Measurements from ENCODE around the gene PID1. TPM values are rescaled to one million over a fixed set of nuclear protein-coding genes. Genes with fewer than 3 reads are reported as not detected.
"Not testable (repeated sequence)": the region's sequence is repeated elsewhere in the genome, so short reads cannot be mapped to it uniquely, and the experiment has no call there.

The PID1 gene
- total and polyA plus RNA-seq, 3 donors from 2014 or later, result 8.1 to 15.5 (median 14.8) TPM

DNA sequence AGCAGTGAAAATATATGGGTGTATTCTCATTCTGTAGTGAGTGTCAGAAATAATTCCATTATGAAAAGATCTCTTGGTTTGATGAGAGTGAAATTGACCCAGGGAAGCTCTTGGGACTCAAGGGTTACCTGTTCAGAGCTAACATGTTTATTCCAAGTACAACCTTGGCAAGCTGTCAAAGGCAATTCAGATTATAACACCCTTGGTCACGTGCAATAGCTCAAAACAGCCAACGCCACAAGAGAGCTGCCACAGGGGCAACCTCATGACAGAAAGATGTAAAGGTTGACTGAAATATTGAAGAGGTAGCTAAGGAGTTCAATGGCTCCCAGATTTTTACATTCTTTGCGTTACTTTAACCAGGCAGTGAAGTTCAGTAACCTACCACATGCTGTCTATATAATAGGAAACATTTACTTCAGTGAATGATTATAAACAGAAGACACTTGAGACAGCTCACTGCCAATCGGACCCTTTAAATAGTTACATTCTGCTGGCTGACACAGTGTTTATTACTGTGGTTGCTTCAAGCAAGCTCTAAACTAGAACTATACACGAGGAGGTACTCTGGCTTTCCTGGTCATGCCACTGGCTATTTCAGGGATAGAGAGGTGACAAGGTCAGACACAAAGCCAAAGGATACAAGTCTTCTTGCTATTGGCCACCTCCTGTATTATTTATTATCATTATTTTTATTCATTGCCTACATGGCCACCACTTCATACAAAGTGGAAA lies 187.3 kb downstream of the PID1 start:
- no peak for TF ChIP-seq CTCF (IDR thresholded peaks at IDR 0.05)
- TF ChIP-seq POLR2A (IDR thresholded peaks at IDR 0.05), result no peak
- Histone ChIP-seq H3K27me3 (no peaks in the 10 kb centered on the region), H3K4me1 (peaks cover 11% of the 10 kb centered on the region), H3K9me3 (no peaks in the 10 kb centered on the region), H3K4me3 (no peak overlapping the region), H3K27ac (no peak overlapping the region), H3K36me3 (ENCODE audit: low read depth, missing control alignments) (no peaks in the 10 kb centered on the region)
- no peak for DNase-seq
- WGBS, 2 donors, result 70 to 72% methylated on average over 5 of the region's 5 CpGs
- intact Hi-C loops (cut with DNase I; ENCODE audit: low total_unique reads), result no loop called here

DNA sequence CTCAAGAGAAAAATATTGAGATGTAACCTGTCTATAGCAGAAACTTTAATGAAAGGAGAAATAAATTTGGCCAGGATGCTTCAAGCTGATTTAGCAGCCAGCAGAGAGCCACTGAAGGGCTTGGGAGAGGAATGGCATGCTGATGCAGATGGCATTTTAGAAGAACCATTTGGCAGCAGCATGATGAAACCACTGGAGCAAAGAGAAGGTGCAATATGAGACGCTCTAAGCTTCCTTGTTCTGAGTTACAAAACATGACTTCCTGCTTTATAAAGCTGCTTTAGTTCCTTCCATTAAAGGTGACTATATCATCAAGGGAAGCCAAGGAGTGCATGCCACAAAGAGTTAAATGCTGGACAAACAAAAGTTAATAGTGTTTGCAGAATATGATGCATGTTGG lies 189.7 kb downstream of the PID1 start:
- intact Hi-C loops (cut with DNase I; ENCODE audit: low total_unique reads), result no loop called here
- H3K9me3 ChIP-seq, result no peaks in the 10 kb centered on the region
- TF ChIP-seq CTCF (IDR thresholded peaks at IDR 0.05) (no peak), POLR2A (IDR thresholded peaks at IDR 0.05) (no peak)
- H3K36me3 ChIP-seq (ENCODE audit: low read depth, missing control alignments), result no peaks in the 10 kb centered on the region
- DNase-seq, result no peak
- WGBS, 2 donors, result 65 to 87% methylated on average over 1 of the region's 1 CpG
- H3K4me3 ChIP-seq, result no peak overlapping the region
- no peaks in the 10 kb centered on the region for H3K27me3 ChIP-seq
- no peak overlapping the region for H3K27ac ChIP-seq
- no peaks in the 10 kb centered on the region for H3K4me1 ChIP-seq

GRCh38 chr2:229080172-229080571 lies 190.9 kb downstream of the PID1 start:
- Histone ChIP-seq H3K36me3 (ENCODE audit: low read depth, missing control alignments) (no peaks in the 10 kb centered on the region), H3K4me1 (no peaks in the 10 kb centered on the region), H3K27me3 (no peaks in the 10 kb centered on the region), H3K27ac (no peak overlapping the region), H3K9me3 (no peaks in the 10 kb centered on the region), H3K4me3 (no peak overlapping the region)
- WGBS, 2 donors, result 85 to 100% methylated on average over 1 of the region's 1 CpG
- DNase-seq, result no peak
- TF ChIP-seq POLR2A (IDR thresholded peaks at IDR 0.05) (no peak), CTCF (IDR thresholded peaks at IDR 0.05) (no peak)
- intact Hi-C loops (cut with DNase I; ENCODE audit: low total_unique reads), result no loop called here

- H3K4me3 ChIP-seq; H3K36me3 ChIP-seq (ENCODE audit: low read depth, missing control alignments); H3K27ac ChIP-seq; H3K27me3 ChIP-seq; intact Hi-C loops (cut with DNase I; ENCODE audit: low total_unique reads); DNase-seq; H3K4me1 ChIP-seq; H3K9me3 ChIP-seq: not testable (repeated sequence)
- 98 to 100% methylated on average over 2 of the region's 2 CpGs for WGBS, 2 donors
Measured at GRCh38 chr2:229076886-229077285, 194.2 kb downstream of the PID1 start.

- no peaks in the 10 kb centered on the region for H3K4me1 ChIP-seq
- no peak overlapping the region for H3K4me3 ChIP-seq
- no peaks in the 10 kb centered on the region for H3K36me3 ChIP-seq (ENCODE audit: low read depth, missing control alignments)
- H3K27me3 ChIP-seq, result no peaks in the 10 kb centered on the region
- TF ChIP-seq POLR2A (IDR thresholded peaks at IDR 0.05), result no peak
- TF ChIP-seq CTCF (IDR thresholded peaks at IDR 0.05), result no peak
- H3K9me3 ChIP-seq, result no peaks in the 10 kb centered on the region
- intact Hi-C loops (cut with DNase I; ENCODE audit: low total_unique reads), result no loop called here
- WGBS, 2 donors, result 88 to 97% methylated on average over 2 of the region's 2 CpGs
- no peak for DNase-seq
- H3K27ac ChIP-seq, result no peak overlapping the region
Measured at GRCh38 chr2:229073935-229074334, 197.2 kb downstream of the PID1 start.
